Vagina (tissue), 2 donors: Measurements from ENCODE around the gene CAMKMT.

Experiments
- POLR2AphosphoS5 ChIP-seq, 2 donors: sonication (generic); formaldehyde crosslinking; IDR thresholded peaks; one replicate each; pipeline ENCODE4 v1.9.0; 2017; ENCODE audit warnings: antibody characterized with exemption in 2 of 2, mild to moderate bottlenecking in 2 of 2, low read depth in 1 of 2; ENCODE audit not compliant: insufficient read depth in 1 of 2
- TF ChIP-seq, protein P1 (sequence below), 3 experiments: fragments of 450-650 bp in 2 of 3; fragments of 200-600 bp in 1 of 3; sonication (generic) in 1 of 3; IDR thresholded peaks; one replicate each; pipeline ENCODE4 v1.5.1; 2017 to 2019; ENCODE audit warnings: antibody characterized with exemption in 3 of 3, mild to moderate bottlenecking in 2 of 3, moderate library complexity in 2 of 3

GRCh38 chr2:44455877-44456276, 94.1 kb downstream of the CAMKMT start:
- TF ChIP-seq POLR2AphosphoS5 (IDR thresholded peaks at IDR 0.05; ENCODE audit: insufficient read depth in 1 of 2, low read depth in 1 of 2): no peak
- TF ChIP-seq, protein P1, sequence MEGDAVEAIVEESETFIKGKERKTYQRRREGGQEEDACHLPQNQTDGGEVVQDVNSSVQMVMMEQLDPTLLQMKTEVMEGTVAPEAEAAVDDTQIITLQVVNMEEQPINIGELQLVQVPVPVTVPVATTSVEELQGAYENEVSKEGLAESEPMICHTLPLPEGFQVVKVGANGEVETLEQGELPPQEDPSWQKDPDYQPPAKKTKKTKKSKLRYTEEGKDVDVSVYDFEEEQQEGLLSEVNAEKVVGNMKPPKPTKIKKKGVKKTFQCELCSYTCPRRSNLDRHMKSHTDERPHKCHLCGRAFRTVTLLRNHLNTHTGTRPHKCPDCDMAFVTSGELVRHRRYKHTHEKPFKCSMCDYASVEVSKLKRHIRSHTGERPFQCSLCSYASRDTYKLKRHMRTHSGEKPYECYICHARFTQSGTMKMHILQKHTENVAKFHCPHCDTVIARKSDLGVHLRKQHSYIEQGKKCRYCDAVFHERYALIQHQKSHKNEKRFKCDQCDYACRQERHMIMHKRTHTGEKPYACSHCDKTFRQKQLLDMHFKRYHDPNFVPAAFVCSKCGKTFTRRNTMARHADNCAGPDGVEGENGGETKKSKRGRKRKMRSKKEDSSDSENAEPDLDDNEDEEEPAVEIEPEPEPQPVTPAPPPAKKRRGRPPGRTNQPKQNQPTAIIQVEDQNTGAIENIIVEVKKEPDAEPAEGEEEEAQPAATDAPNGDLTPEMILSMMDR (IDR thresholded peaks at IDR 0.05): no peak
